CD14-positive monocyte (primary cell): ENCODE measurements around the gene LRP6. TPM values are rescaled to one million over a fixed set of nuclear protein-coding genes. Genes with fewer than 3 reads are reported as not detected.

Source experiments
- DNase-seq, 3 donors: peaks; one replicate each; pipeline ENCODE4 v3.0.0-alpha.2; 2011 to 2022
- H2AFZ ChIP-seq: 2 replicates; pipeline ENCODE4 v1.6.0; 2012; ENCODE audit warnings: mild to moderate bottlenecking, low read depth, low read length, inconsistent platforms; ENCODE audit not compliant: insufficient read depth, poor library complexity, severe bottlenecking
- H3K27ac ChIP-seq, 2 donors: 1 replicate in 1 of 2; 2 replicates in 1 of 2; pipeline ENCODE4 v1.5.1; 2012 to 2013; ENCODE audit warnings: low read length in 2 of 2, control low read depth in 1 of 2, inconsistent platforms in 1 of 2, low read depth in 1 of 2, mild to moderate bottlenecking in 1 of 2
- H3K27me3 ChIP-seq, 2 donors: one replicate each; pipeline versions ENCODE4 v1.6.0 to v1.6.1; 2011 to 2013; ENCODE audit warnings: low read length in 2 of 2; ENCODE audit not compliant: control insufficient read depth in 2 of 2, insufficient read depth in 2 of 2
- H3K36me3 ChIP-seq, 2 donors: replicated peaks in 1 of 2; 1 replicate in 1 of 2; 2 replicates in 1 of 2; pipeline versions ENCODE4 v1.5.1 to v1.6.1; 2012 to 2013; ENCODE audit warnings: low read length in 2 of 2, control low read depth in 1 of 2, inconsistent platforms in 1 of 2, mild to moderate bottlenecking in 1 of 2; ENCODE audit not compliant: insufficient read depth in 2 of 2, control insufficient read depth in 1 of 2
- H3K4me1 ChIP-seq, 2 donors: 1 replicate in 1 of 2; 2 replicates in 1 of 2; pipeline versions ENCODE4 v1.5.1 to v1.6.1; 2012 to 2013; ENCODE audit warnings: low read length in 2 of 2, control low read depth in 1 of 2, inconsistent platforms in 1 of 2, mild to moderate bottlenecking in 1 of 2, moderate library complexity in 1 of 2; ENCODE audit not compliant: insufficient read depth in 2 of 2, control insufficient read depth in 1 of 2
- H3K4me2 ChIP-seq: replicated peaks from 2 replicates; pipeline ENCODE3; 2012; ENCODE audit warnings: low read length, moderate library complexity, mild to moderate bottlenecking; ENCODE audit not compliant: poor library complexity, severe bottlenecking; ENCODE audit errors: extremely low read depth
- H3K4me3 ChIP-seq, 3 experiments: fragments of 200-600 bp in 1 of 3; sonication (generic) in 1 of 3; replicated peaks in 1 of 3; 1 replicate in 2 of 3; 2 replicates in 1 of 3; pipeline ENCODE4 v1.5.1; 2011 to 2013; ENCODE audit warnings: low read length in 3 of 3, mild to moderate bottlenecking in 3 of 3, control low read depth in 2 of 3, low read depth in 2 of 3, inconsistent platforms in 1 of 3, moderate library complexity in 1 of 3
- H3K79me2 ChIP-seq: 2 replicates; pipeline ENCODE4 v1.6.0; 2012; ENCODE audit warnings: mild to moderate bottlenecking, control low read depth, inconsistent platforms, low read length, moderate library complexity; ENCODE audit not compliant: insufficient read depth
- H3K9ac ChIP-seq: 2 replicates; pipeline ENCODE4 v1.6.0; 2017; ENCODE audit warnings: low read length, mild to moderate bottlenecking; ENCODE audit not compliant: insufficient read depth, poor library complexity, severe bottlenecking
- H3K9me3 ChIP-seq, 2 donors: replicated peaks in 1 of 2; 1 replicate in 1 of 2; 2 replicates in 1 of 2; pipeline versions ENCODE4 v1.5.1 to v1.6.1; 2012 to 2013; ENCODE audit warnings: low read length in 2 of 2, control low read depth in 1 of 2; ENCODE audit not compliant: control insufficient read depth in 1 of 2, insufficient read depth in 1 of 2
- H4K20me1 ChIP-seq: 2 replicates; pipeline ENCODE4 v1.6.0; 2012; ENCODE audit warnings: mild to moderate bottlenecking, low read length, control low read depth, moderate library complexity; ENCODE audit not compliant: insufficient read depth
- H3K27ac Mint-ChIP-seq, 7 donors: one replicate each; pipeline ENCODE4 v1.8.0; 2020; ENCODE audit warnings: mild to moderate bottlenecking in 7 of 7, mixed read lengths in 7 of 7, moderate library complexity in 6 of 7, inconsistent platforms in 2 of 7
- H3K27me3 Mint-ChIP-seq, 3 donors: one replicate each; pipeline ENCODE4 v1.8.0; 2021 to 2022; ENCODE audit warnings: low read depth in 3 of 3, mild to moderate bottlenecking in 3 of 3, mixed read lengths in 3 of 3, moderate library complexity in 3 of 3, inconsistent platforms in 1 of 3
- H3K36me3 Mint-ChIP-seq, 2 donors: one replicate each; pipeline ENCODE4 v1.8.0; 2020; ENCODE audit warnings: mixed read lengths in 2 of 2, inconsistent platforms in 1 of 2, mild to moderate bottlenecking in 1 of 2
- H3K4me1 Mint-ChIP-seq: one replicate; pipeline ENCODE4 v1.8.0; 2020; ENCODE audit warnings: mild to moderate bottlenecking, mixed read lengths
- H3K4me3 Mint-ChIP-seq, 2 donors: one replicate each; pipeline ENCODE4 v1.8.0; 2020; ENCODE audit warnings: mild to moderate bottlenecking in 2 of 2, mixed read lengths in 2 of 2, moderate library complexity in 1 of 2
- H3K9me3 Mint-ChIP-seq, 7 donors: one replicate each; pipeline ENCODE4 v1.8.0; 2020 to 2022; ENCODE audit warnings: mixed read lengths in 7 of 7, mild to moderate bottlenecking in 6 of 7, moderate library complexity in 6 of 7, inconsistent platforms in 2 of 7
- CTCF ChIP-seq: fragments of 200-600 bp; IDR thresholded peaks from one replicate; pipeline ENCODE4 v1.8.0; 2022; ENCODE audit warnings: antibody characterized with exemption, mild to moderate bottlenecking
- WGBS: methylation state at CpG from one replicate; pipeline ENCODE4 v1.1.5; 2013; ENCODE audit warnings: missing lambda C conversion rate; ENCODE audit not compliant: insufficient coverage; 5-methylcytosine and 5-hydroxymethylcytosine counted together
- intact Hi-C, 2 donors: fragments of 100-400 bp; cut with micrococcal nuclease; formaldehyde crosslinking; loops; one replicate each; pipeline versions ENCODE4 v1.15.0 to v1.15.1; 2023
- polyA plus RNA-seq, 3 donors: library from polyadenylated mRNA; depleted of rRNA in 1 of 3; unstranded in 2 of 3; stranded (reverse) in 1 of 3; fragments of 300-500 nt in 2 of 3; fragments of >200 nt in 1 of 3; fragmentation: Illumina TruSeq in 2 of 3; gene quantifications; 1 replicate in 2 of 3; 2 replicates in 1 of 3; pipeline ENCODE4 v1.2.3, GENCODE V29; 2012 to 2021

LRP6 gene
- polyA plus RNA-seq, 3 donors: 0.08 TPM; not detected in 2

- Mint-ChIP-seq H3K36me3 (no peaks in the 10 kb centered on the region), H3K4me1 (peaks cover 4% of the 10 kb centered on the region), H3K27me3 (peaks cover 0 to 3% (median 1%) of the 10 kb centered on the region in 3 donors), H3K9me3 (peaks cover 0 to 2% (median 0%) of the 10 kb centered on the region in 7 donors), H3K4me3 (no peak overlapping the region), H3K27ac (no peak overlapping the region)
- Histone ChIP-seq H3K4me1 (no peaks in the 10 kb centered on the region), H3K79me2 (no peaks in the 10 kb centered on the region), H2AFZ (no peak overlapping the region), H3K36me3 (no peaks in the 10 kb centered on the region), H3K9me3 (no peaks in the 10 kb centered on the region), H3K4me2 (no peak overlapping the region), H4K20me1 (no peaks in the 10 kb centered on the region), H3K4me3 (no peak overlapping the region), H3K27ac (no peak overlapping the region), H3K9ac (no peak overlapping the region), H3K27me3 (no peaks in the 10 kb centered on the region)
- no peak for TF ChIP-seq CTCF
- intact Hi-C loops: no loop called here
- DNase-seq: no peak
Measured at GRCh38 chr12:12247584-12247983, 19.3 kb downstream of the LRP6 start.

- H3K27ac Mint-ChIP-seq: no peak overlapping the region
- Histone ChIP-seq H3K36me3 (no peaks in the 10 kb centered on the region), H4K20me1 (no peaks in the 10 kb centered on the region), H3K9ac (no peak overlapping the region), H3K79me2 (no peaks in the 10 kb centered on the region), H3K4me2 (no peak overlapping the region), H2AFZ (no peak overlapping the region), H3K4me3 (no peak overlapping the region), H3K27me3 (no peaks in the 10 kb centered on the region), H3K4me1 (no peaks in the 10 kb centered on the region), H3K27ac (no peak overlapping the region), H3K9me3 (no peaks in the 10 kb centered on the region)
- TF ChIP-seq CTCF: no peak
- no peaks in the 10 kb centered on the region for H3K9me3 Mint-ChIP-seq
- intact Hi-C loops: no loop called here
- H3K4me3 Mint-ChIP-seq: no peak overlapping the region
- no peak for DNase-seq
- H3K4me1 Mint-ChIP-seq: peaks cover 3% of the 10 kb centered on the region
- peaks cover 0 to 2% (median 1%) of the 10 kb centered on the region in 3 donors for H3K27me3 Mint-ChIP-seq
- 97% methylated on average over 4 of the region's 12 CpGs for WGBS
- H3K36me3 Mint-ChIP-seq: no peaks in the 10 kb centered on the region
Measured at GRCh38 chr12:12244341-12244740, 22.5 kb downstream of the LRP6 start.
